Osteocyte (in vitro differentiated cells): ENCODE measurements around the gene PRCC. TPM values are rescaled to one million over a fixed set of nuclear protein-coding genes. Genes with fewer than 3 reads are reported as not detected.

ENCODE experiments used
- DNase-seq: peaks from one replicate; pipeline ENCODE4 v3.0.0; 2021; ENCODE audit warnings: mixed read lengths; ENCODE audit not compliant: unreplicated experiment; ENCODE audit errors: extremely low spot score
- H3K27ac Mint-ChIP-seq: one replicate; pipeline ENCODE4 v1.8.0; 2021; ENCODE audit warnings: mild to moderate bottlenecking, mixed read lengths; ENCODE audit not compliant: unreplicated experiment
- H3K27me3 Mint-ChIP-seq: one replicate; pipeline ENCODE4 v1.8.0; 2021; ENCODE audit warnings: mixed read lengths; ENCODE audit not compliant: unreplicated experiment
- H3K36me3 Mint-ChIP-seq: one replicate; pipeline ENCODE4 v1.8.0; 2021; ENCODE audit warnings: mixed read lengths; ENCODE audit not compliant: unreplicated experiment
- H3K4me1 Mint-ChIP-seq: one replicate; pipeline ENCODE4 v1.8.0; 2021; ENCODE audit warnings: mixed read lengths; ENCODE audit not compliant: unreplicated experiment
- H3K4me3 Mint-ChIP-seq: one replicate; pipeline ENCODE4 v1.8.0; 2021; ENCODE audit warnings: mild to moderate bottlenecking, moderate library complexity, mixed read lengths; ENCODE audit not compliant: unreplicated experiment
- H3K9me3 Mint-ChIP-seq: one replicate; pipeline ENCODE4 v1.8.0; 2021; ENCODE audit warnings: mixed read lengths; ENCODE audit not compliant: unreplicated experiment
- total RNA-seq: library from RNA; stranded (reverse); gene quantifications from 2 replicates; pipeline ENCODE4 v1.2.1, GENCODE V29; 2021
- TF ChIP-seq, protein P1 (sequence below): fragments of 200-600 bp; sonication (generic); IDR thresholded peaks from 2 replicates; pipeline ENCODE4 v1.5.0; 2021; ENCODE audit warnings: antibody characterized with exemption, mild to moderate bottlenecking, moderate library complexity

Gene PRCC
- total RNA-seq, 1 donor from 2014 or later: 85.4 TPM

DNA sequence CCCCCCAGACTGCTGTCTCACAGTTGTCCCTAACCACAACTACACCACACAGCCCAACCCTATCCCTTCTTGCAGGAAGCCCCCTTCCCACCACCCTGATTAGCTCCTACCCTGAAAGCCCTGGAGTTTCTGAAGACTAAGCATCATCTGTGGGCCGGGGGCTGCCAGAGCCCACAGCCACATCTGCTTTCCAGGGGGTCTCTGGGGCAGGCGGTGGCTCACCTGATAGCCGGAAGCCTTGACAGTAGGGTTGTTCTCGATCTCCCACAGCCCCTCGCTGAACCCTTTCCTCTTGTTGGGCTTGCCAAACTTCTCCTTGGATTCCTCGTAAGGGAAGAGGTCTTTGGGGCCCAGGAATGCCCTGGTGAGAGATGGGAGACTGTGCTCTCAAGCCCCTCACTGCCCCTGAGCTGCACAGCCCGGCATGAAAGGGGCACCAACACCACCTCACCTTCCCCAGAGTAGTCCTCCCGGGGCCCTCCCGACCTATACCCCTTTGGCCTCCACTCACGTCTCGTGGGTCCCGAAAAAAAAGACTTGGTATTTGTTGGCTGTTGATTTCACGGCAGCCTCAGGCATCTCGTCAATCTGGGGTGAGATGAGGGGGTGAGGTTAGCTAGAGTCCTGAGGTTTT is 22.4 kb upstream of the PRCC start:
- Mint-ChIP-seq H3K9me3 (no peaks in the 10 kb centered on the region), H3K4me1 (peaks cover 66% of the 10 kb centered on the region), H3K4me3 (no peak overlapping the region), H3K36me3 (peaks cover 17% of the 10 kb centered on the region), H3K27me3 (no peaks in the 10 kb centered on the region), H3K27ac (peak overlapping the region; percentile 100)
- TF ChIP-seq, protein P1, sequence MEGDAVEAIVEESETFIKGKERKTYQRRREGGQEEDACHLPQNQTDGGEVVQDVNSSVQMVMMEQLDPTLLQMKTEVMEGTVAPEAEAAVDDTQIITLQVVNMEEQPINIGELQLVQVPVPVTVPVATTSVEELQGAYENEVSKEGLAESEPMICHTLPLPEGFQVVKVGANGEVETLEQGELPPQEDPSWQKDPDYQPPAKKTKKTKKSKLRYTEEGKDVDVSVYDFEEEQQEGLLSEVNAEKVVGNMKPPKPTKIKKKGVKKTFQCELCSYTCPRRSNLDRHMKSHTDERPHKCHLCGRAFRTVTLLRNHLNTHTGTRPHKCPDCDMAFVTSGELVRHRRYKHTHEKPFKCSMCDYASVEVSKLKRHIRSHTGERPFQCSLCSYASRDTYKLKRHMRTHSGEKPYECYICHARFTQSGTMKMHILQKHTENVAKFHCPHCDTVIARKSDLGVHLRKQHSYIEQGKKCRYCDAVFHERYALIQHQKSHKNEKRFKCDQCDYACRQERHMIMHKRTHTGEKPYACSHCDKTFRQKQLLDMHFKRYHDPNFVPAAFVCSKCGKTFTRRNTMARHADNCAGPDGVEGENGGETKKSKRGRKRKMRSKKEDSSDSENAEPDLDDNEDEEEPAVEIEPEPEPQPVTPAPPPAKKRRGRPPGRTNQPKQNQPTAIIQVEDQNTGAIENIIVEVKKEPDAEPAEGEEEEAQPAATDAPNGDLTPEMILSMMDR: no peak
- DNase-seq: no peak

DNA sequence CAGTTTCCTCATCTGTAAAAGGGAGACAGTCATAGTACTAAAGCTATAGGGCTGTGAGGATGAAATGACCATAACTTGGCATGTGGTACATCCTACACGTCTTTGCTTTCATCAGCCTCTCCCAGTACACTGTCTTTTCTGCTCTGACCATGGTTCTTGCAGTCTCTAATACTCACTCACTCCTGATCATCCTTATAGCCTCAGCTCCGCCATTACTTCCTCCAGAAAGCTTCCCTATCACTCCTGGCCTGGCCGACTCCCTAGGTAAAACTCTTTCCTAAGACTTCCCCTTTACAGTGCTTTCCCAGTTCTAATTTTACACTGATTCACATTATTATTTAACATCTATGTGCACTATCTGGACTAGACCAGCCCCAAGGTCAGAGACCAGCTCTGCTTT is 21.5 kb upstream of the PRCC start:
- peak overlapping the region; percentile 100 for H3K27ac Mint-ChIP-seq
- H3K9me3 Mint-ChIP-seq: no peaks in the 10 kb centered on the region
- peaks cover 17% of the 10 kb centered on the region for H3K36me3 Mint-ChIP-seq
- H3K4me1 Mint-ChIP-seq: peaks cover 64% of the 10 kb centered on the region
- no peak for DNase-seq
- TF ChIP-seq, protein P1: no peak
- H3K27me3 Mint-ChIP-seq: no peaks in the 10 kb centered on the region
- peak overlapping the region; percentile 88 for H3K4me3 Mint-ChIP-seq

DNA sequence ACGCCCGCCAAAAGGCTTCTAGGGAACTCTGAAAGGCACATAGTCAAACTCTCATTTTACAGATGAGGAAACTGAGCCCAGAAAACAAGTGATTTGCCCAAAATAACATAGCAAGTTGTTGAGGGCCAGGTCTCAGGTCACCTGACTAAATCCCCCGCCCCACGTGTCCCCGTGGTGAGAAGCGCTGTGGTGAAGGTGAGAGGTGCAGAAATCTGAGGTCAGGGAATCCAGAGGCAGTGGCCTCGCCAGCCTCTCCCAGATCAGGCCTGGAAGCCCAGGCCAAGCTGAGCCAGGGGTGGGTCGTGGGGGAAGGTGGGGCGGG is 21.0 kb upstream of the PRCC start:
- H3K36me3 Mint-ChIP-seq: peaks cover 16% of the 10 kb centered on the region
- no peaks in the 10 kb centered on the region for H3K9me3 Mint-ChIP-seq
- TF ChIP-seq, protein P1: no peak
- DNase-seq: no peak
- no peaks in the 10 kb centered on the region for H3K27me3 Mint-ChIP-seq
- peak overlapping the region; percentile 88 for H3K4me3 Mint-ChIP-seq
- H3K4me1 Mint-ChIP-seq: peaks cover 60% of the 10 kb centered on the region
- peak overlapping the region; percentile 100 for H3K27ac Mint-ChIP-seq

DNA sequence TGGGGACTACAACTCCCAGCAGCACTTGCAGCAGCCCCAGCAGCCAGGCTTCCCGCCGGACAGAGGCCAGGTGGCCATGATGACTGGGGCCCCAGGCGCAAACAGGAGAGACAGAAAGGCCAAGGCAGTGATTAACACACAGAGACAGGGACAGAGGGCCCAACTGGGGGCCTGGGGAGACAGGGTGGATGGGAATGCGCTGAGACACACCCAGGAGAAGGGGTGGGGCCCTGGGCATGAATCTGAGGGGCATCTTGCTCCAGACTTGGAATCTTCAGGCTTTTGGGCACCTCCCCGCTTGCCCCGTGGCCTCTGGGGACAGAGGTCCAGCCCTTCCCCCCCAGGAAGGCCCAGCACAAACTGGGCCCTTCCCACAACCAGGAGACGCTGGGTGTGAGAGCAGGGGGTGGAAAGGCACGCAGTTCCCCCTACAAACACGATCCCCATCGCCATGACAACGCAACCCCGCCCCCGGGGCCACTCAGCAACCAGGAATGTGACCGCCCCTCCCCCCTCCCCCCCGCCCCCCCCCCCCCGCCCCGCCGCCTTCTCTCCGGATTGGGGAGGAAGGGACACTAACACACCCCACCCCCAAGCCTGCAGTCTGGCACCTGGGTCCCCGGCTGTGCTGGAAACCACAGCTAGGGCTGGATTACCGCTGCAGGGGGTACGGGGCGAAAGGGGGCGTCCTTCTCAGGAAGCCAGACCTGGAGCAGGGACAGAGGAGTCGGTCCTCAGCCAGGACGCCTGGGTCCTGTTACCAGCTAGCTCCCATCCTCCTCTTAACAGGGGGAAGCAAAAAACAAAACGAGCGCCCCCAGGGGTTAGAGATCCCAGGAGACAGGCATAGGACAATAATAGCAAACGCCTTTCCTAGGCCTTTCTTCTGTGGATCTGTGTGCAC is 20.4 kb upstream of the PRCC start:
- Mint-ChIP-seq H3K4me1 (peaks cover 56% of the 10 kb centered on the region), H3K36me3 (peaks cover 15% of the 10 kb centered on the region), H3K27me3 (no peaks in the 10 kb centered on the region), H3K9me3 (no peaks in the 10 kb centered on the region), H3K4me3 (peak overlapping the region; percentile 88), H3K27ac (peak overlapping the region; percentile 100)
- TF ChIP-seq, protein P1: peak; percentile 18
- DNase-seq: peak; percentile 97
